Kidney glomerular epithelial cell (primary cell): Measurements from ENCODE around the gene UST.

Source experiments
- DNase-seq: peaks from one replicate; lab custom pipeline; 2025; lab: John Stamatoyannopoulos, UW

Gene UST

GRCh38 chr6:149007846-149008245 lies 261.0 kb downstream of the UST start:
- no peak for DNase-seq

- no peak for DNase-seq
These were observed 261.9 kb downstream of the UST start for GRCh38 chr6:149008741-149009140.

- DNase-seq, result peak; percentile 96
These were observed 265.3 kb downstream of the UST start for GRCh38 chr6:149012040-149012545.

- no peak for DNase-seq
These were observed 266.9 kb downstream of the UST start for GRCh38 chr6:149013586-149014344.

- DNase-seq, result no peak
These were observed 268.1 kb downstream of the UST start for GRCh38 chr6:149014631-149015534.

GRCh38 chr6:149015535-149016525 lies 269.0 kb downstream of the UST start:
- DNase-seq, result no peak

GRCh38 chr6:149016716-149017115 lies 269.9 kb downstream of the UST start:
- no peak for DNase-seq

GRCh38 chr6:149020319-149020718 lies 273.5 kb downstream of the UST start:
- no peak for DNase-seq

- DNase-seq, result no peak
These were observed 277.5 kb downstream of the UST start for GRCh38 chr6:149024361-149024760.

- DNase-seq, result no peak
These were observed 278.2 kb downstream of the UST start for GRCh38 chr6:149025061-149025460.

- DNase-seq, result peak; percentile 38
These were observed 279.7 kb downstream of the UST start for GRCh38 chr6:149026530-149026942.

GRCh38 chr6:149027484-149027883 lies 280.7 kb downstream of the UST start:
- DNase-seq, result no peak

GRCh38 chr6:149028767-149029405 lies 282.1 kb downstream of the UST start:
- DNase-seq, result peak; percentile 91

- no peak for DNase-seq
These were observed 284.5 kb downstream of the UST start for GRCh38 chr6:149031201-149031858.

- DNase-seq, result peak; percentile 60
These were observed 285.2 kb downstream of the UST start for GRCh38 chr6:149031859-149032598.

- peak; percentile 84 for DNase-seq
These were observed 286.0 kb downstream of the UST start for GRCh38 chr6:149032599-149033405.

- no peak for DNase-seq
These were observed 286.6 kb downstream of the UST start for GRCh38 chr6:149033454-149033853.

GRCh38 chr6:149035766-149036165 lies 288.9 kb downstream of the UST start:
- no peak for DNase-seq
